Activated CD4-positive, alpha-beta T cell treated with anti-CD3 and anti-CD28 coated beads, Interleukin-2, amount 50 U/mL, for 48 hours (primary cell): ENCODE measurements around the gene RRAD.
A peak's percentile ranks its signal among the peaks of the same experiment; 100 is the strongest.

Experiments
- DNase-seq, 2 experiments: peaks; one replicate each; pipeline ENCODE4 v3.0.0-alpha.2; 2020

The RRAD gene

GRCh38 chr16:66914541-66914940, 10.8 kb downstream of the RRAD start:
- no peak for DNase-seq

- DNase-seq, result no peak
Observed at GRCh38 chr16:66913711-66914110, 11.6 kb downstream of the RRAD start.

- no peak for DNase-seq
Observed at GRCh38 chr16:66913081-66913480, 12.3 kb downstream of the RRAD start.

- no peak for DNase-seq
Observed at GRCh38 chr16:66911801-66912200, 13.5 kb downstream of the RRAD start.

- no peak for DNase-seq
Observed at GRCh38 chr16:66911112-66911511, 14.2 kb downstream of the RRAD start.

GRCh38 chr16:66910175-66910940, 15.0 kb downstream of the RRAD start:
- DNase-seq, result no peak

- DNase-seq, result no peak
Observed at GRCh38 chr16:66908762-66909559, 16.4 kb downstream of the RRAD start.

GRCh38 chr16:66908116-66908515, 17.2 kb downstream of the RRAD start:
- no peak for DNase-seq

GRCh38 chr16:66906916-66907836, 18.2 kb downstream of the RRAD start:
- no peak for DNase-seq

- DNase-seq, result peak; percentile 33 to 39
Observed at GRCh38 chr16:66905633-66906539, 19.4 kb downstream of the RRAD start.

GRCh38 chr16:66904846-66905632, 20.3 kb downstream of the RRAD start:
- no peak for DNase-seq

- DNase-seq, result no peak
Observed at GRCh38 chr16:66904428-66904845, 20.9 kb downstream of the RRAD start.

GRCh38 chr16:66903544-66904427, 21.5 kb downstream of the RRAD start:
- no peak for DNase-seq

- DNase-seq, result no peak
Observed at GRCh38 chr16:66902648-66903543, 22.4 kb downstream of the RRAD start.

- DNase-seq, result no peak
Observed at GRCh38 chr16:66901626-66902025, 23.7 kb downstream of the RRAD start.

GRCh38 chr16:66900721-66901441, 24.5 kb downstream of the RRAD start:
- no peak for DNase-seq

- no peak for DNase-seq
Observed at GRCh38 chr16:66899945-66900710, 25.2 kb downstream of the RRAD start.
